ENCODE measurements around the gene PRKAR1A. TPM values are rescaled to one million over a fixed set of nuclear protein-coding genes. Genes with fewer than 3 reads are reported as not detected.

The PRKAR1A gene
- total RNA-seq, 5 donors from 2014 or later (not counting 1 experiment from before 2014, with no cell fraction given), result 128 to 175 (median 162) TPM

DNA sequence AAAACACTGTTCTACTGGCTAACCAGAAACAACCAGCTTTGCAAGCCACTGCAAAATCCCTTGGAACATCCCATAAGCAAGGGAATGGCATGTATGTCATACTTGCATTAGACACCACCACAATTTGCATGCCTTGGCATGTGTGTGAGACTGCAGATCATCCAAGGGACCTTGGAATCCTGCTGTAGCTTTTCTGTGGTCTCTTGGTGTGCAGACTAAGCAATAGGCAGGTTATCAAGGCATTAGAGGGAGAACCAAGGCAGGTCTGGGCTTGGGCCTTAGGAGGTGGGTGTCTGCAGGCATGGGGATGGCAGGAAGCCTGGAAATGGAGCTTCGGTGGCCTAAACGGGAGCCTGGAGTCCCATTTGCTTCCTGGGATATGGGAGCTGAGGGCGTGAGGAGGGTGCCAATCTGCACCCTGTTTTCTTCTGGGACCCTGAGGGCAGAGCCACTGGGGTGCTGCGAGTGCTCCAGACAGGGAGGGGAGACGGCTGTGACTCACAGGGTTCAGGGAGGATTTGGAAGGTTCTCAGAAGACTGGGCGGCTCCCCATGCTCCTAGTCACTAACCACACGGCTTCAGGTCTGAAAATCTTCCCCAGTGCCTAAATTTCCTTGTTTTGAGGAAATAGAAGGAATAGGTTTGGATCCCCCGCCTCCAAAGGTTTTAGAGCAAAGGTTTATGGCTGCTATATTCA is 52.3 kb downstream of the PRKAR1A start:
- DNase-seq, result no peak
- WGBS (ENCODE audit: insufficient coverage), result 93% methylated on average over 4 of the region's 8 CpGs
- H3K27ac Mint-ChIP-seq, result no peak overlapping the region
- peaks cover 4 to 8% of the 10 kb centered on the region in 2 donors for H3K27me3 Mint-ChIP-seq
- Histone ChIP-seq H3K4me1 (ENCODE audit: control insufficient read depth in 1 of 2, extremely low read depth in 1 of 2, insufficient read depth in 2 of 2, low read length in 2 of 2) (no peaks in the 10 kb centered on the region), H3K27ac (ENCODE audit: low read length) (no peak overlapping the region), H3K9me3 (no peaks in the 10 kb centered on the region), H3K4me3 (ENCODE audit: control insufficient read depth in 1 of 2, extremely low read depth in 1 of 2, low read length in 1 of 2) (no peak overlapping the region), H3K36me3 (ENCODE audit: control insufficient read depth in 2 of 2, extremely low read depth in 1 of 2, insufficient read depth in 1 of 2, low read length in 1 of 2) (no peaks in the 10 kb centered on the region), H3K27me3 (replicated peaks in 1 of 2; ENCODE audit: control insufficient read depth in 2 of 2, extremely low read depth in 1 of 2, insufficient read depth in 2 of 2, low read length in 1 of 2) (peaks cover 0 to 4% of the 10 kb centered on the region in 2 experiments)
- no peaks in the 10 kb centered on the region for H3K4me1 Mint-ChIP-seq
- H3K9me3 Mint-ChIP-seq, result no peaks in the 10 kb centered on the region
- H3K4me3 Mint-ChIP-seq, result no peak overlapping the region
- ChIA-PET POLR2A (interaction anchor here in 1 of 2 donors (0.7 kb wide), 1 partner anchor 498 kb away, joined by 3 read pairs; no protein-coding TSS in a partner anchor), CTCF (no interaction called here)
- no peak for ATAC-seq (replicated peaks in 1 of 4)
- no peaks in the 10 kb centered on the region for H3K36me3 Mint-ChIP-seq

DNA sequence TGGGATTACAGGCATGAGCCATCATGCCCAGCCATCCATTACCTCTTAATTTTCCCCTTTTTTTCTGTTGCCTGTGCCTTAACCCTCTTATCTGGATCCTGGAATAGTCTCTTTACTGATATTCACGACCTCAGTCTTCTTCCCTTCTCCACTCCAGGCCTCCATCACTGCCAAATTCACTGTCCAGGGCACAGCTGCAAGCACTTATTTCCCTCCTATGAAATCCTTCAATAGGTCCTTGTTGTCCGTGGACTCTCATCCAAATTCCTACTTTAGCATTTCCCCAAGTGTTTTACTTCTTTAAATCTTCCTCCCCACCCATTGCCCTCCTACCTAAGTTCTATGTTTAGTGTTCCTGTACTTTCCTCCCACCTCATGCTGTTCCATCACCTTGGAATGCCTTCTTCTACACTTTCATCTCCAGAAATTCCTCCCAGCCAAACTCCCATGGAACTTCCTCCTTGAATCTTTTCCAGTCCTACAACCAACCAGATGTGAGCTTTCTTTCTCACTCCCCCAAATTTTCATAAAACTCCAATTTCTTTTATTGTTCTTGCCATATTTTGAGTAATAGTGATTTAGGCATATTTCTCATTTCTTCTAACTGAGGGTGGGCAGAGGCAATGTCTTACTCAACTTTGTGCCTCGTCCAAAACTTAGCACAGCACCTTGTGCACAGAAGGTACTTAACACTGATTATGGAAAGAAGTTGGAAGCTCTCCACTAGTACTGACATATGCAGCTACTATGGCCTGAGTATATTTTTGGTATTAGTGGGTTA is 53.6 kb downstream of the PRKAR1A start:
- H3K27ac Mint-ChIP-seq, result no peak overlapping the region
- no peaks in the 10 kb centered on the region for H3K36me3 Mint-ChIP-seq
- no peak for DNase-seq

DNA sequence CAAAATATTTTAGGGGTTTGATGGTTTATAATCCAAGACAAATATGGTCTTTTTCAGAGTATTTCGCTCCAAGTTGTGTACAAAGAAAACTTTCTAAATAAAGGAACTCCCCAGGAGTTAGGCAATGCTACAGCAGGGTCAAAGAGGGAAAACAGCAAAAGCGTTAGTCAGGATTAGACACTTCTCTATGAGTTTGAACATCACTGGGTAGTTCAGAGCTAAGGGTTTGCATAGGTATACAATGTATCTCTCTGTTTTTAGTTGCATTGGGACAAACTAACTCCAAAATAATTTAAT is 54.2 kb downstream of the PRKAR1A start:
- H3K27me3 Mint-ChIP-seq, result peaks cover 4 to 8% of the 10 kb centered on the region in 2 donors
- no peak for ATAC-seq (replicated peaks in 1 of 4)
- POLR2A ChIA-PET, result interaction anchor here in 1 of 2 donors (0.6 kb wide), 1 partner anchor 15 kb away, joined by 3 read pairs; no protein-coding TSS in a partner anchor
- Histone ChIP-seq H3K27ac (ENCODE audit: low read length) (no peak overlapping the region), H3K9me3 (no peaks in the 10 kb centered on the region), H3K36me3 (ENCODE audit: control insufficient read depth in 2 of 2, extremely low read depth in 1 of 2, insufficient read depth in 1 of 2, low read length in 1 of 2) (no peaks in the 10 kb centered on the region), H3K4me3 (ENCODE audit: control insufficient read depth in 1 of 2, extremely low read depth in 1 of 2, low read length in 1 of 2) (no peak overlapping the region), H3K27me3 (replicated peaks in 1 of 2; ENCODE audit: control insufficient read depth in 2 of 2, extremely low read depth in 1 of 2, insufficient read depth in 2 of 2, low read length in 1 of 2) (peaks cover 0 to 4% of the 10 kb centered on the region in 2 experiments), H3K4me1 (ENCODE audit: control insufficient read depth in 1 of 2, extremely low read depth in 1 of 2, insufficient read depth in 2 of 2, low read length in 2 of 2) (no peaks in the 10 kb centered on the region)
- CTCF ChIA-PET, result no interaction called here
- H3K36me3 Mint-ChIP-seq, result no peaks in the 10 kb centered on the region
- no peak for DNase-seq
- H3K27ac Mint-ChIP-seq, result no peak overlapping the region
- no peaks in the 10 kb centered on the region for H3K4me1 Mint-ChIP-seq
- H3K9me3 Mint-ChIP-seq, result no peaks in the 10 kb centered on the region
- WGBS (ENCODE audit: insufficient coverage), result no CpG with 5 or more reads among the region's 2 CpGs
- no peak overlapping the region for H3K4me3 Mint-ChIP-seq

More for the DNA sequence above, 53.6 kb downstream of the PRKAR1A start:
- no peaks in the 10 kb centered on the region for H3K4me1 Mint-ChIP-seq
- H3K9me3 Mint-ChIP-seq, result no peaks in the 10 kb centered on the region
- no peak overlapping the region for H3K4me3 Mint-ChIP-seq
- Histone ChIP-seq H3K4me3 (ENCODE audit: control insufficient read depth in 1 of 2, extremely low read depth in 1 of 2, low read length in 1 of 2) (no peak overlapping the region), H3K4me1 (ENCODE audit: control insufficient read depth in 1 of 2, extremely low read depth in 1 of 2, insufficient read depth in 2 of 2, low read length in 2 of 2) (no peaks in the 10 kb centered on the region), H3K27me3 (replicated peaks in 1 of 2; ENCODE audit: control insufficient read depth in 2 of 2, extremely low read depth in 1 of 2, insufficient read depth in 2 of 2, low read length in 1 of 2) (peaks cover 0 to 4% of the 10 kb centered on the region in 2 experiments), H3K36me3 (ENCODE audit: control insufficient read depth in 2 of 2, extremely low read depth in 1 of 2, insufficient read depth in 1 of 2, low read length in 1 of 2) (no peaks in the 10 kb centered on the region), H3K27ac (ENCODE audit: low read length) (no peak overlapping the region), H3K9me3 (no peaks in the 10 kb centered on the region)
- ChIA-PET POLR2A (no interaction called here), CTCF (no interaction called here)
- H3K27me3 Mint-ChIP-seq, result peaks cover 4 to 8% of the 10 kb centered on the region in 2 donors
- WGBS (ENCODE audit: insufficient coverage), result 65% methylated on average over 2 of the region's 3 CpGs
- no peak for ATAC-seq (replicated peaks in 1 of 4)

DNA sequence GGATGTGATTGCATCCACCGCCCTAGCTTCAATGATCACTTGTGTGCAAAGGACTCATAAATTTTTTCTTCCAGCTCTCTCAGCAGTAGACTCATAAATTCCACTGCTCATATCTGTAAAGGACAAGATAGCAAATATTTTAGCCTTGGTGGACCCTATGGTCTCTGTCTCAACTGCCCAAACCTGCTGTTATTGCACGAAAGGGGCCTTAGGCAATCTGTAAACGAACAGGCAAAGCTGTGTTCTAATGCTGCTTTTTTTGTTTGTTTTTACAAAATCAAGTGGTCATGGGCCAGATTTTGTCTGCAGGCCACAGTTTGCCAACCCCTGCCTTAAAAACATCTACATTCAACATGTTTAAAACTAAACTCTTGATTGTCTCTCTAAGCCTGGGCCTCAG is 54.8 kb downstream of the PRKAR1A start:
- no peak overlapping the region for H3K27ac ChIP-seq (ENCODE audit: low read length)
- no peaks in the 10 kb centered on the region for H3K4me1 Mint-ChIP-seq
- H3K4me3 ChIP-seq (ENCODE audit: control insufficient read depth in 1 of 2, extremely low read depth in 1 of 2, low read length in 1 of 2), result no peak overlapping the region
- no peaks in the 10 kb centered on the region for H3K36me3 ChIP-seq (ENCODE audit: control insufficient read depth in 2 of 2, extremely low read depth in 1 of 2, insufficient read depth in 1 of 2, low read length in 1 of 2)
- H3K36me3 Mint-ChIP-seq, result no peaks in the 10 kb centered on the region
- H3K27me3 ChIP-seq (replicated peaks in 1 of 2; ENCODE audit: control insufficient read depth in 2 of 2, extremely low read depth in 1 of 2, insufficient read depth in 2 of 2, low read length in 1 of 2), result peaks cover 0 to 4% of the 10 kb centered on the region in 2 experiments
- no peak for ATAC-seq (replicated peaks in 1 of 4)
- ChIA-PET CTCF (no interaction called here), POLR2A (interaction anchor here in 1 of 2 donors (0.6 kb wide), 1 partner anchor 16 kb away, joined by 3 read pairs; no protein-coding TSS in a partner anchor)
- no peak for DNase-seq
- H3K4me1 ChIP-seq (ENCODE audit: control insufficient read depth in 1 of 2, extremely low read depth in 1 of 2, insufficient read depth in 2 of 2, low read length in 2 of 2), result no peaks in the 10 kb centered on the region
- H3K4me3 Mint-ChIP-seq, result no peak overlapping the region
- 65% methylated on average over 2 of the region's 3 CpGs for WGBS (ENCODE audit: insufficient coverage)
- H3K27me3 Mint-ChIP-seq, result peaks cover 4 to 8% of the 10 kb centered on the region in 2 donors
- no peaks in the 10 kb centered on the region for H3K9me3 Mint-ChIP-seq
- H3K9me3 ChIP-seq, result no peaks in the 10 kb centered on the region
- no peak overlapping the region for H3K27ac Mint-ChIP-seq

DNA sequence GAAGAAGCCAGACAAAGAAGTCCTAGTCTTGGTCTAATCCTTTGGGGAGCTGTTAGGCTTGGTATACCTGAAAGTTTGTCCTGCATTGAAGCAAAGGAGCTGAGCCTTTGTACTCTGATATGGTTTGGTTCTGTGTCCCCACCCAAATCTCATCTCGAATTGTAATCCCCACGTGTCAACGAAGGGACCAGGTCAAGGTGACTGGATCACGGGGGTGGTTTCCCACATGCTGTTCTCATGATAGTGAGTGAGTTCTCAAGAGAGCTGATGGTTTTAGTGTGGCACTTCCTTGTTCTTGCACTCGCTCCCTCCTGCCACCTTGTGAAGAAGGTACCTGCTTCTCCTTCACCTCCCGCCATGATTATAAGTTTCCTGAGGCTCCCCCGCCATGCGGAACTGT is 55.4 kb downstream of the PRKAR1A start:
- Histone ChIP-seq H3K36me3 (ENCODE audit: control insufficient read depth in 2 of 2, extremely low read depth in 1 of 2, insufficient read depth in 1 of 2, low read length in 1 of 2) (no peaks in the 10 kb centered on the region), H3K27me3 (replicated peaks in 1 of 2; ENCODE audit: control insufficient read depth in 2 of 2, extremely low read depth in 1 of 2, insufficient read depth in 2 of 2, low read length in 1 of 2) (peaks cover 0 to 4% of the 10 kb centered on the region in 2 experiments), H3K9me3 (no peaks in the 10 kb centered on the region), H3K27ac (ENCODE audit: low read length) (no peak overlapping the region), H3K4me3 (ENCODE audit: control insufficient read depth in 1 of 2, extremely low read depth in 1 of 2, low read length in 1 of 2) (no peak overlapping the region), H3K4me1 (ENCODE audit: control insufficient read depth in 1 of 2, extremely low read depth in 1 of 2, insufficient read depth in 2 of 2, low read length in 2 of 2) (no peaks in the 10 kb centered on the region)
- Mint-ChIP-seq H3K9me3 (no peaks in the 10 kb centered on the region), H3K27ac (no peak overlapping the region), H3K4me1 (no peaks in the 10 kb centered on the region), H3K36me3 (no peaks in the 10 kb centered on the region), H3K27me3 (peaks cover 4 to 8% of the 10 kb centered on the region in 2 donors), H3K4me3 (no peak overlapping the region)
- DNase-seq (no peak), ATAC-seq (replicated peaks in 1 of 4) (no peak)
- POLR2A ChIA-PET, result no interaction called here
- CTCF ChIA-PET, result no interaction called here
- WGBS (ENCODE audit: insufficient coverage), result 82% methylated on average over 3 of the region's 8 CpGs

GRCh38 chr17:68568581-68568980 is 56.4 kb downstream of the PRKAR1A start:
- H3K4me3 ChIP-seq (ENCODE audit: control insufficient read depth in 1 of 2, extremely low read depth in 1 of 2, low read length in 1 of 2), result no peak overlapping the region
- Mint-ChIP-seq H3K4me1 (no peaks in the 10 kb centered on the region), H3K4me3 (no peak overlapping the region), H3K9me3 (no peaks in the 10 kb centered on the region), H3K27ac (no peak overlapping the region), H3K27me3 (peaks cover 4 to 8% of the 10 kb centered on the region in 2 donors), H3K36me3 (no peaks in the 10 kb centered on the region)
- WGBS (ENCODE audit: insufficient coverage), result no CpG with 5 or more reads among the region's 2 CpGs
- H3K36me3 ChIP-seq (ENCODE audit: control insufficient read depth in 2 of 2, extremely low read depth in 1 of 2, insufficient read depth in 1 of 2, low read length in 1 of 2), result no peaks in the 10 kb centered on the region
- POLR2A ChIA-PET, result no interaction called here
- CTCF ChIA-PET, result no interaction called here
- no peaks in the 10 kb centered on the region for H3K4me1 ChIP-seq (ENCODE audit: control insufficient read depth in 1 of 2, extremely low read depth in 1 of 2, insufficient read depth in 2 of 2, low read length in 2 of 2)
- H3K9me3 ChIP-seq, result no peaks in the 10 kb centered on the region
- no peak for DNase-seq
- H3K27me3 ChIP-seq (replicated peaks in 1 of 2; ENCODE audit: control insufficient read depth in 2 of 2, extremely low read depth in 1 of 2, insufficient read depth in 2 of 2, low read length in 1 of 2), result peaks cover 0 to 4% of the 10 kb centered on the region in 2 experiments
- no peak overlapping the region for H3K27ac ChIP-seq (ENCODE audit: low read length)
- ATAC-seq (replicated peaks in 1 of 4), result no peak

Data from T-cell (primary cell).